ENCODE data around the gene TMPRSS4. TPM values are rescaled to one million over a fixed set of nuclear protein-coding genes. Genes with fewer than 3 reads are reported as not detected.
"Not testable (repeated sequence)": the region's sequence is repeated elsewhere in the genome, so short reads cannot be mapped to it uniquely, and the experiment has no call there.

Gene TMPRSS4
- total RNA-seq, 1 donor from 2014 or later, result not detected

- intact Hi-C loops (cut with DNase I), result loop anchor here (5.0 to 10.0 kb wide), 2 partner anchors 108 to 210 kb away; no protein-coding TSS in a partner anchor
- DNase-seq, result no peak
These were observed 21.9 kb upstream of the TMPRSS4 start for GRCh38 chr11:118054712-118055640.

DNA sequence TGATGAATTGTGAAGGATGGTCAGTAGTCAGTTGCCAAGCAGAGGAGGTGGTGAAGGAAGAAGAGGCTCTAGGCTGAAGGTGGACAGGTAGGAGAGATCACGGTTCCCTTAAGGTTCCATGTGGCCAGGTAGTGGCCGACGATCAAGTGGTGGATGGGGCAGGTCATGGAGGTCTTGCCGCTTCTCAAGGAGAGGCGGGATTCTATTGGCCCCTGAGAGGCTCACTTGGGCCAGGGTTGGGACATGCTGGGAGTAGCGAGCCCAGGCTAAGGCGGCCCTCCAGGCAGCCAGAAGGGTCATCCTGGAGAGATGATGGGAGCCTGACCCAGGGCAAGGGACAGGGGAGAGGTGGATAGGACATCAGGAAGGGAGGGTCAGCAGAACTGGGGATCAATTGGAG lies 20.9 kb upstream of the TMPRSS4 start:
- DNase-seq (no peak), ATAC-seq (ENCODE audit: poor library complexity) (no peak)
- intact Hi-C loops (cut with DNase I), result loop anchor here (10.0 kb wide), 1 partner anchor 211 kb away; no protein-coding TSS in a partner anchor

More at GRCh38 chr11:118054712-118055640, 21.9 kb upstream of the TMPRSS4 start:
- ATAC-seq (ENCODE audit: poor library complexity), result no peak

DNA sequence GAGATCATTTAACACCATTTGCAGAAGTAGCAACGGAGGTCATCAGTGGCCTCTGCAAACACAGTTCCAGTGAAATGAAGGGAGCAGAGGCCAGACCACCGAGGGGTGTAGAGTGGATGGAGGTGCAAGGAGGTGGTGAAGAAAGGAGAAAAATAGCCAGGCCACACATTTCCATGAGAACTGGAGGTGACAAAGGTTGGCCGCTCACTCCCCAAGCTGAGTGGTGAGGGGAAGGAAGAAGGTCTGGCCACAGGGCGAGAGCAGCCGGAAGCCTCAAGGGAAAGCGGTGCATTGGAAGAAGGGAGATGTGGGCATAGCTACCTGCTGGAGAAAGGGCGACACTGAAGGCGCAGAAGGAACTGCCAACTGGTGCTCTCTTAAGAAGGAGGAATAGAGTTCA lies 20.1 kb upstream of the TMPRSS4 start:
- DNase-seq, result no peak
- no peak for ATAC-seq (ENCODE audit: poor library complexity)

DNA sequence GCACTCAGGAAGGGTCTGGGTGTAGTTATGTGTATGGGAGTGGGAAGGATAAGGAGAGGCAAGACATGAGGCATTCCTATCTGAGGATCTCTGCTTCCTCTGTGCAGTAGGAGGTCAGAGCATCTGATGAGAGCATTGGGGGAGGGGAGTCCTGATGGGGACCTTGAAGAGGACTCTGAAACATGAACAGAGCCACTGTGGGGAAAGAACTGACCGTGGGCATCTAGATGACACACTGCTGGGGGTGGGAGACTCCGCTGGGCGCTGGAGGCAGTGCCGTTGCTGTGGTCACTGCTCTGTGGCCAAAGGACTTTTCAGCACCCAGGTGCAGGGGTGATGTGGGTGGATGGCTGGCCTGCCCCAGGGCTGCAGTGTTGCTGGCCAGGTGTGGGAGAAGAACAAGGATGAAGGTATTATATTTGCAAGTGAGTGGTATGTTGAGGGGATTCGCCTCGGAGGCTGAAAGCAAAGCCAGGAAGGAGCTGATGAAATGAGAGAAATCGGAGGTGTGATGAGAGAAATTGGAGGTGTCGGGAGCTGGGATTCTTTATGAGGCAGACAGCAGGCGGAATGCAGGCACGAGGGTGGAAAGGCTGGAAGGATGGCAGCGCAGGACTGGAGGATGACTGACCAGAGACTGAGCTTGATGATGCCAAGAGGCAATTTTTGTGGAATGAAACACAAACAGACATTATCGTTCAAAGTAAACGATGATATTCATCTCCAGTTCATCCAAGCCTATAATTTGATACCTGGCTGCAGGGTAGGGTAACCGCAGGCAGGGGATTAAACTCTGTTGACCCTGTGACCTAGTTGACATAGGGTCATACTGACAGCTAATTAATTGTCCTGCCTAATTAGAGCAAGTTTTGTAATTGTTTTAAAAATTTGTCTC lies 19.4 kb upstream of the TMPRSS4 start:
- intact Hi-C loops (cut with DNase I), result loop anchor here (10.0 kb wide), 1 partner anchor 213 kb away; no protein-coding TSS in a partner anchor
- no peak for DNase-seq
- no peak for ATAC-seq (ENCODE audit: poor library complexity)

More for the DNA sequence above, 20.1 kb upstream of the TMPRSS4 start:
- intact Hi-C loops (cut with DNase I), result loop anchor here (10.0 kb wide), 1 partner anchor 212 kb away; no protein-coding TSS in a partner anchor

DNA sequence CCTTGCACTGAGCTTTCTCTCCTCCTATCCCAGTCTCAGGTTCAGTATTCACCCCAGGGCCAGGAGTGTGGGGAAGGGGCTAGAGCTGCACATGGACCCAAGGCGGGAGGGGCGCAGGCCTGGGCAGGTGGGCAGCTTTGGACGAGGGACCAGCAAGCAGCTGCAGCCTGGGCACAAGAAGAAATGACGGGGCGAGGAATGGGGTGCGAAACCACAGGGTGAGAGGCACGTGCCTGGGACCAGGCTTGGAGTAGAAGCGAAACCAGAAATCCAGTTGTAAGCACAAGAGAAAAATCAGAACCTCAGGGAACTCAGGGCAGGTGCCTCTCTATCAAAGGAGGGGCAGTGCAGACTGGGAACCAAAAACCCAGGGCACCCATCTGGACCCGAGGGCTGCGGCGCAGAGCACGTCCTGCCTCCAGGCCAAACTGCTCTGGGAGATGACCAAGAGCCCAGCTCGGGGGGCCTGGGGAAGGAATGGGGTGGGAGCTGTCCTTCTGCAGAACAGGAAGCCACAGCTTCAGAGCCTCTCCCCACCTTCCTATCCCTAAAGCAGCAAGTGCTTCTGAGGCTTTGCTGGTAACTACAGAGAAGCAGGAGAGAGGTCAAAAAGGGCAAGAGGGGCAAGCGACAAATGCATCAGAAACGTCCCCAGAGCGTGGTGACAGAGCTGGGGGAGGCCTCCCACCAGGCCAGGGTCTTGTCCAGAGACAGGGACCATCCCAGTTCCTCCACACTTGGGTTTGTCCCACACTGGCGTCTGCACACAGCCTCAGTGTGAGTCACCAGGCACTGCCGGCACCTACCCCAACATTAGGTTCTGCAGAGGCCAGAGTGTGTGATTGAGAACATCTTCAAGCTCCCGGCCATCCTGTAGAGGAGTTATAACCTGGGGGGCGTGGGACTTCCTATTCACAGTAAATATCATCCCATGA lies 18.3 kb upstream of the TMPRSS4 start:
- no peak for ATAC-seq (ENCODE audit: poor library complexity)
- intact Hi-C loops (cut with DNase I), result loop anchor here (10.0 kb wide), 1 partner anchor 214 kb away; no protein-coding TSS in a partner anchor
- DNase-seq, result no peak

GRCh38 chr11:118059246-118059940 lies 17.5 kb upstream of the TMPRSS4 start:
- DNase-seq, result no peak
- intact Hi-C loops (cut with DNase I), result loop anchor here (10.0 kb wide), 1 partner anchor 215 kb away; no protein-coding TSS in a partner anchor
- ATAC-seq (ENCODE audit: poor library complexity), result peak; percentile 6

DNA sequence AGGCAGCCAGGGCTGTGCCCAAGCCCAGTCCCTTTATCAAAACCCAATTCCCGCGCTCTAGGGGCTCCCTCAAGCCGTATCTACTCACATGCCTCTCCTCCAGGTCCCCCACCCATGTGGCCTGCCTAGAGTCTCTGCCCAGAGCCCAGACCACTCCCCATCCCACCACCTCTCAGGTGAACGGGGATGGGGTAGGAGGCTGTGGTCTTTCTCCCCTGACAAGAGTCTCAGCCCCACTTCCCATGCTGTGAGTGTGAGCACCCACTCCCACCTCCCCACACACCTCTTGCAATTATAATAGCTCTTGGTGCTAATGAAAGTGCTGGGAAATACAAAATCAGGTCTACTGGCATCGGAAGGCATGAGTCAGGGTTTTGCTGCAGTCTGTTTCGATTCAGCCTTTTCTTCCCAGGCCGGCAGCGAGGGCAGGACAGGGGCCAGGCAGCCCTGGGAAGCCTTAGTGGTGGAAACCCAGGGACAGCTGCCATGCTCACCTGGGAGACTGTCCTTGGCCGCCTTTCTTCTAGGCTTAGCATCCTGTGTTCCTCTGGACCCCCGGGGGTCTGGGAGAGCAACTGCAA lies 16.7 kb upstream of the TMPRSS4 start:
- ATAC-seq (ENCODE audit: poor library complexity) (no peak), DNase-seq (no peak)
- intact Hi-C loops (cut with DNase I), result no loop called here

GRCh38 chr11:118060869-118061268 lies 16.0 kb upstream of the TMPRSS4 start:
- peak; percentile 69 for ATAC-seq (ENCODE audit: poor library complexity)
- no peak for DNase-seq
- intact Hi-C loops (cut with DNase I), result no loop called here

GRCh38 chr11:118061586-118062125 lies 15.2 kb upstream of the TMPRSS4 start:
- intact Hi-C loops (cut with DNase I), result no loop called here
- ATAC-seq (ENCODE audit: poor library complexity), result no peak
- DNase-seq, result no peak

- intact Hi-C loops (cut with DNase I); ATAC-seq (ENCODE audit: poor library complexity); DNase-seq: not testable (repeated sequence)
These were observed 14.7 kb upstream of the TMPRSS4 start for GRCh38 chr11:118062181-118062580.

DNA sequence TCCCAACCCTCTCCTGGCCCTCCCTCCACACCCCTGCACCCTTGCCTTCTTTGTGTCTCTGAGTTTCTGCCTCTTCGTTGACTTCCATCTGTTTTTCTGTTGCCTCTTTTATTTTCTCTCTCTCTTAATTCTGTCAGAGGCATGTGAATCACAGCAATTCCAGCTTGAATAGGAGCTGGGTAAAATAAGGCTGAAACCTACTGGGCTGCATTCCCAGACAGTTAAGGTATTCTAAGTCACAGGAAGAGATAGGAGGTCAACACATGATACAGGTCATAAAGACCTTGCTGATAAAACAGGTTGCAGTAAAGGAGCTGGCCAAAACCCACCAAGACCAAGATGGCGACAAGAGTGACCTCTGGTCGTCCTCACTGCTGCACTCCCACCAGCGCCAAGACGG lies 14.2 kb upstream of the TMPRSS4 start:
- intact Hi-C loops (cut with DNase I); ATAC-seq (ENCODE audit: poor library complexity); DNase-seq: not testable (repeated sequence)

DNA sequence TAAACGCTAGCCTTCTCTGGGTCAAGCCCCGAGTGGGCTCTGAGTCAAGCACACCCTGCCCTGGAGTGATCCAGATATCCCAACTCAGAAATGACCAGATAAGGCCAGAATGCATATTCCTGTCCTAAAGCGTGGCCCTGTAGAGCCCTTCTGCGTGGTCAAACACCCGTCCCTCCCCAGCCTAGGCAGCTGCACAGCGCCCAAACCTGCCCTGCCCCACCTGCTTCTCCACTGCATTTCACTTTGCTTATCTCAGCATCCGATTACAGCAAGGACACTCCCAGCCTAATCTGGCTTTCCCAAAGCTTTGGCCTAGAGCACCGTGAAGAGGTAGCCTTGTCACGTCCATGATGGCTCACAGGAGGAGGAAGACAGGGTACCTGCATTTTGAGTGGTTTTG lies 11.9 kb upstream of the TMPRSS4 start:
- intact Hi-C loops (cut with DNase I), result no loop called here
- ATAC-seq (ENCODE audit: poor library complexity) (no peak), DNase-seq (no peak)

- intact Hi-C loops (cut with DNase I), result no loop called here
- ATAC-seq (ENCODE audit: poor library complexity) (no peak), DNase-seq (no peak)
These were observed 11.5 kb upstream of the TMPRSS4 start for GRCh38 chr11:118065384-118065783.

DNA sequence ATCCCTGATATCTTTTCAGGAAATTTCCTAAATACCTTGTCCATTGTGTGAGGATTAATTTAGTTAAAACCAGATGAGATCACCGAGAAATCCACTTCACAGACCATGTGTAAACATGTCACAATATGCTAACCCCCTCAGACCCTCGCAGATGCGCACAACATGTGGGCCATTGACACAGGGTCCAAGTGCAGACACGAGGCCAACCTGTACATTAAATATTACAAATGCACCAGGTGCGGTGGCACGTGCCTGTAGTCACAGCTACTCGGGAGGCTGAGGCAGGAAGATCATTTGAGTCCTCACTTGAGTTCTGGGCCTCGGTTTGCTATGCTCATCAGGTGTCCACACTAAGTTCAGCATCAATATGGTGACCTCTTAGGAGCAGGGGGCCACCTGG lies 9.9 kb upstream of the TMPRSS4 start:
- intact Hi-C loops (cut with DNase I), result no loop called here
- ATAC-seq (ENCODE audit: poor library complexity) (no peak), DNase-seq (no peak)

- ATAC-seq (ENCODE audit: poor library complexity) (no peak), DNase-seq (no peak)
- intact Hi-C loops (cut with DNase I), result no loop called here
These were observed 8.5 kb upstream of the TMPRSS4 start for GRCh38 chr11:118068206-118068944.

GRCh38 chr11:118068945-118069612 lies 7.8 kb upstream of the TMPRSS4 start:
- intact Hi-C loops (cut with DNase I), result no loop called here
- ATAC-seq (ENCODE audit: poor library complexity) (no peak), DNase-seq (no peak)

Data from Right ventricle myocardium superior (tissue), 1 donor.